OCI-LY3 (cell line): ENCODE measurements around the gene PIK3C2G.

Experiments
- EZH2phosphoT487 ChIP-seq: fragments of 200-600 bp; shearing (Covaris generic); IDR thresholded peaks from 2 replicates; pipeline ENCODE4 v1.6.1; 2018; ENCODE audit warnings: antibody characterized with exemption, mixed run types, low read depth
- TF ChIP-seq, protein P1 (sequence below): fragments of 200-600, 300-600 bp; sonication (generic); IDR thresholded peaks from 2 replicates; pipeline ENCODE4 v1.5.1; 2014; ENCODE audit warnings: antibody characterized with exemption, low read length, low read depth

DNA sequence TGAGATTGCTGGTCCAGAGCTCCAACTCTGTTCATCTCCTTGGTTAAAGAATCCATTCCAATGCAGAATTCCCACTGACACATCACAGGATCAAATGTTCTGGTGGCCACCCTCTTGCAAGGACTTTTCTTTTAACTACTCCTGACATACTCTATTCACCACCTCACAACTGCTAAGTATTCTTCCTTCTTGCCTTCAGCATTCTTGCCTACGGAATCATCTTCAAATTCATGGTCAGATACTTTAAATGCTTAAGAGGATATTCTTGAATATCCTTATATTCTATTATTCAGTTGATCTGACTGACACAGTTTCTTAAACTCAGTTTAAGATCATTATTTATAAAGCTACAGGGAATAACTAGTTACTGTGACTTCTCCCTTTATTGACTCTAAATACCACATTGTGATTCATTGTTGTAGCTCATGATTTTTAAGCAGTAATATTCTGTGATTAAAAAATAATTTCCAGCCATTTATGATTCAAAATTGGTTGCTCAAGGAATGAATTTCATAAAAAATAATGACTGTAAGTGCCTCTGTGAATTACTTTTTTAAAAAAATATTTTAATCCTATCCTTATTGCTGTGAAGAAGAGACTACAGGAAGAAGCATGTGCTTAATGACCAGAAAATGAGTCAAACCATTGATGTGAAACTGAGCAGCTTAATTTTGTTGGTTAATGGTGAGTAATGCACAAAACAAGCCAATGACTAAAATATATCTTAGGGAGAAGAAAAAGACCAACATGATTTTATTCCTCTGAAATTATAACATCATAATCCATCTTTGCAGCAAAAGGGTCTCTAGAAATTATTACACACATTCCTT lies 207.1 kb downstream of the PIK3C2G start:
- TF ChIP-seq, protein P1, sequence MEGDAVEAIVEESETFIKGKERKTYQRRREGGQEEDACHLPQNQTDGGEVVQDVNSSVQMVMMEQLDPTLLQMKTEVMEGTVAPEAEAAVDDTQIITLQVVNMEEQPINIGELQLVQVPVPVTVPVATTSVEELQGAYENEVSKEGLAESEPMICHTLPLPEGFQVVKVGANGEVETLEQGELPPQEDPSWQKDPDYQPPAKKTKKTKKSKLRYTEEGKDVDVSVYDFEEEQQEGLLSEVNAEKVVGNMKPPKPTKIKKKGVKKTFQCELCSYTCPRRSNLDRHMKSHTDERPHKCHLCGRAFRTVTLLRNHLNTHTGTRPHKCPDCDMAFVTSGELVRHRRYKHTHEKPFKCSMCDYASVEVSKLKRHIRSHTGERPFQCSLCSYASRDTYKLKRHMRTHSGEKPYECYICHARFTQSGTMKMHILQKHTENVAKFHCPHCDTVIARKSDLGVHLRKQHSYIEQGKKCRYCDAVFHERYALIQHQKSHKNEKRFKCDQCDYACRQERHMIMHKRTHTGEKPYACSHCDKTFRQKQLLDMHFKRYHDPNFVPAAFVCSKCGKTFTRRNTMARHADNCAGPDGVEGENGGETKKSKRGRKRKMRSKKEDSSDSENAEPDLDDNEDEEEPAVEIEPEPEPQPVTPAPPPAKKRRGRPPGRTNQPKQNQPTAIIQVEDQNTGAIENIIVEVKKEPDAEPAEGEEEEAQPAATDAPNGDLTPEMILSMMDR: no peak
- TF ChIP-seq EZH2phosphoT487: no peak
